Measurements from ENCODE around the gene CAT.

The CAT gene

Small RNA genes lying within 50 kb of the gene (small RNA-seq; reads per million reads assigned to genes)
- gene AL035079.1: 0 reads per million in 2 experiments

Measured in SK-N-DZ (cell line).